ENCODE measurements around the gene SMARCAL1.

The SMARCAL1 gene

GRCh38 chr2:216426938-216427337 is 14.7 kb downstream of the SMARCAL1 start:
- Histone ChIP-seq H3K4me3 (ENCODE audit: low read depth, low read length) (no peak overlapping the region), H3K27ac (ENCODE audit: extremely low read depth, low read depth, low read length) (no peak overlapping the region), H3K4me1 (ENCODE audit: control insufficient read depth, insufficient read depth, low read length) (no peaks in the 10 kb centered on the region), H3K9me3 (ENCODE audit: control insufficient read depth, insufficient read depth, low read depth, low read length) (no peaks in the 10 kb centered on the region), H3K36me3 (ENCODE audit: control insufficient read depth in 2 of 2, insufficient read depth in 1 of 2, low read length in 2 of 2) (peaks cover 16 to 100% of the 10 kb centered on the region in 2 experiments)
- ChIA-PET CTCF (interaction anchor here (0.7 kb wide), 1 partner anchor 20 kb away, joined by 3 read pairs; no protein-coding TSS in a partner anchor), POLR2A (no interaction called here)
- TF ChIP-seq ZNF501 (tag by site-specific recombination; IDR thresholded peaks at IDR 0.05) (no peak), ZNF354C (tag by site-specific recombination; IDR thresholded peaks at IDR 0.05; ENCODE audit: borderline replicate concordance, low read depth) (no peak), ZNF692 (tag by site-specific recombination; IDR thresholded peaks at IDR 0.05) (no peak), PATZ1 (tag by site-specific recombination; IDR thresholded peaks at IDR 0.05) (no peak), ZSCAN23 (tag by site-specific recombination; IDR thresholded peaks at IDR 0.05) (no peak), HIC1 (tag by site-specific recombination; IDR thresholded peaks at IDR 0.05) (no peak), ZNF670 (tag by site-specific recombination; IDR thresholded peaks at IDR 0.05; ENCODE audit: low read depth) (no peak), ZBTB20 (tag by site-specific recombination; IDR thresholded peaks at IDR 0.05) (no peak), ZNF335 (tag by site-specific recombination; conservative IDR thresholded peaks at IDR 0.05) (no peak), ZFP3 (tag by site-specific recombination; IDR thresholded peaks at IDR 0.05; ENCODE audit: low read depth) (no peak), ZNF174 (tag by site-specific recombination; IDR thresholded peaks at IDR 0.05) (no peak), ZNF140 (tag by site-specific recombination; IDR thresholded peaks at IDR 0.05) (no peak), ZNF645 (tag by site-specific recombination; IDR thresholded peaks at IDR 0.05) (no peak), ZNF548 (tag by site-specific recombination; IDR thresholded peaks at IDR 0.05) (no peak), ZBTB1 (tag by site-specific recombination; IDR thresholded peaks at IDR 0.05) (no peak), INSM2 (tag by site-specific recombination; IDR thresholded peaks at IDR 0.05) (no peak), ZNF529 (tag by site-specific recombination; IDR thresholded peaks at IDR 0.05; ENCODE audit: insufficient replicate concordance) (no peak), ZNF138 (tag by site-specific recombination; IDR thresholded peaks at IDR 0.05; ENCODE audit: borderline replicate concordance) (no peak), OSR2 (tag by site-specific recombination; IDR thresholded peaks at IDR 0.05) (no peak)

All from HEK293 (cell line).